ENCODE measurements around the gene NUDT21. TPM values are rescaled to one million over a fixed set of nuclear protein-coding genes. Genes with fewer than 3 reads are reported as not detected.
A peak's percentile ranks its signal among the peaks of the same experiment; 100 is the strongest.

The NUDT21 gene
- polyA plus RNA-seq (2013, experiment 1 of 2) = 108 TPM
- polyA plus RNA-seq (2013, experiment 2 of 2) = 111 TPM

- no peak within 1 kb of the TSS for H4K91ac ChIP-seq (ENCODE audit: low read depth, low read length, poor library complexity)
- H2AK5ac ChIP-seq (ENCODE audit: low read depth, low read length) = peak within 1 kb of the TSS; percentile 68
- H3K4me2 ChIP-seq (ENCODE audit: insufficient read depth, low read length, poor library complexity, severe bottlenecking) = peak within 1 kb of the TSS; percentile 80
- H3K4me3 ChIP-seq (ENCODE audit: low read length in 2 of 2) = peak within 1 kb of the TSS; percentile 75 to 98
- peak within 1 kb of the TSS; percentile 72 for H2BK120ac ChIP-seq (ENCODE audit: low read depth, low read length)
- peaks cover 11 to 12% of the 10 kb centered on the region in 2 donors for H3K4me1 ChIP-seq (ENCODE audit: control insufficient read depth in 2 of 2, insufficient read depth in 1 of 2, low read depth in 1 of 2, low read length in 2 of 2)
- no peak within 1 kb of the TSS for H4K8ac ChIP-seq (ENCODE audit: low read depth, low read length)
- WGBS, 2 donors (ENCODE audit: extremely low coverage in 2 of 2, insufficient read length in 2 of 2, insufficient replicate concordance in 1 of 2) = no CpG with 5 or more reads among the region's 56 CpGs
- peak; percentile 94 for DNase-seq (ENCODE audit: low spot score)
- no peak within 1 kb of the TSS for H3K4ac ChIP-seq (ENCODE audit: low read length)
- no peaks in the 10 kb centered on the region for H3K27me3 ChIP-seq (ENCODE audit: control insufficient read depth in 3 of 3, insufficient read depth in 3 of 3, low read depth in 1 of 3, low read length in 3 of 3)
- H3K18ac ChIP-seq (ENCODE audit: low read length) = peak within 1 kb of the TSS; percentile 98
- H2BK5ac ChIP-seq (ENCODE audit: low read length) = peak within 1 kb of the TSS; percentile 87
- peak within 1 kb of the TSS; percentile 95 for H3K9ac ChIP-seq (ENCODE audit: low read depth, low read length, poor library complexity)
- no peak within 1 kb of the TSS for H3K14ac ChIP-seq (ENCODE audit: low read length)
- peak within 1 kb of the TSS; percentile 97 for H3K23ac ChIP-seq (ENCODE audit: low read depth, low read length, poor library complexity)
- H3K27ac ChIP-seq (replicated peaks; ENCODE audit: low read length) = peak within 1 kb of the TSS; percentile 64
- H3K79me1 ChIP-seq (ENCODE audit: low read depth, low read length) = peaks cover 7% of the 10 kb centered on the region
- peak within 1 kb of the TSS; percentile 90 for H2AFZ ChIP-seq (ENCODE audit: low read length)
- H3K9me3 ChIP-seq (replicated peaks in 1 of 2; ENCODE audit: control insufficient read depth in 2 of 2, insufficient read depth in 1 of 2, low read depth in 1 of 2, low read length in 2 of 2) = no peaks in the 10 kb centered on the region
- H2BK15ac ChIP-seq (ENCODE audit: low read length) = peak within 1 kb of the TSS; percentile 78
- no peak within 1 kb of the TSS for H2BK12ac ChIP-seq (ENCODE audit: low read length)
- H3K36me3 ChIP-seq (replicated peaks in 1 of 2; ENCODE audit: control insufficient read depth in 2 of 2, insufficient read depth in 2 of 2, low read length in 2 of 2) = peaks cover 16 to 60% of the 10 kb centered on the region in 2 donors
These were observed at the start of gene NUDT21, which contains the start of gene OGFOD1 for GRCh38 chr16:56450986-56451752. Gene NUDT21, minus strand, starts transcription at chr16:56451332. Its CDS starts 130 bp downstream, at chr16:56451202. Gene OGFOD1, plus strand, starts transcription at chr16:56451554. Its CDS starts 59 bp downstream, at chr16:56451613.

- H2BK120ac ChIP-seq (ENCODE audit: low read depth, low read length) = no peak overlapping the region
- no CpG with 5 or more reads among the region's 1 CpG for WGBS, 2 donors (ENCODE audit: extremely low coverage in 2 of 2, insufficient read length in 2 of 2, insufficient replicate concordance in 1 of 2)
- no peak overlapping the region for H3K4me2 ChIP-seq (ENCODE audit: insufficient read depth, low read length, poor library complexity, severe bottlenecking)
- no peak overlapping the region for H3K14ac ChIP-seq (ENCODE audit: low read length)
- no peak overlapping the region for H3K4ac ChIP-seq (ENCODE audit: low read length)
- no peak overlapping the region for H2AK5ac ChIP-seq (ENCODE audit: low read depth, low read length)
- no peak overlapping the region for H3K4me3 ChIP-seq (ENCODE audit: low read length in 2 of 2)
- H4K8ac ChIP-seq (ENCODE audit: low read depth, low read length) = no peak overlapping the region
- H3K9me3 ChIP-seq (replicated peaks in 1 of 2; ENCODE audit: control insufficient read depth in 2 of 2, insufficient read depth in 1 of 2, low read depth in 1 of 2, low read length in 2 of 2) = no peaks in the 10 kb centered on the region
- no peak overlapping the region for H2BK5ac ChIP-seq (ENCODE audit: low read length)
- DNase-seq (ENCODE audit: low spot score) = no peak
- peaks cover 5 to 49% of the 10 kb centered on the region in 2 donors for H3K36me3 ChIP-seq (replicated peaks in 1 of 2; ENCODE audit: control insufficient read depth in 2 of 2, insufficient read depth in 2 of 2, low read length in 2 of 2)
- H3K23ac ChIP-seq (ENCODE audit: low read depth, low read length, poor library complexity) = no peak overlapping the region
- no peak overlapping the region for H2BK15ac ChIP-seq (ENCODE audit: low read length)
- no peak overlapping the region for H2AFZ ChIP-seq (ENCODE audit: low read length)
- H2BK12ac ChIP-seq (ENCODE audit: low read length) = no peak overlapping the region
- H4K91ac ChIP-seq (ENCODE audit: low read depth, low read length, poor library complexity) = no peak overlapping the region
- H3K27me3 ChIP-seq (ENCODE audit: control insufficient read depth in 3 of 3, insufficient read depth in 3 of 3, low read depth in 1 of 3, low read length in 3 of 3) = no peaks in the 10 kb centered on the region
- no peaks in the 10 kb centered on the region for H3K79me1 ChIP-seq (ENCODE audit: low read depth, low read length)
- H3K27ac ChIP-seq (replicated peaks; ENCODE audit: low read length) = no peak overlapping the region
- H3K18ac ChIP-seq (ENCODE audit: low read length) = no peak overlapping the region
- no peaks in the 10 kb centered on the region for H3K4me1 ChIP-seq (ENCODE audit: control insufficient read depth in 2 of 2, insufficient read depth in 1 of 2, low read depth in 1 of 2, low read length in 2 of 2)
- H3K9ac ChIP-seq (ENCODE audit: low read depth, low read length, poor library complexity) = no peak overlapping the region
These were observed 42.7 kb upstream of the NUDT21 start for GRCh38 chr16:56493815-56494214.

- Histone ChIP-seq H3K9ac (ENCODE audit: low read depth, low read length, poor library complexity) (no peak overlapping the region), H4K91ac (ENCODE audit: low read depth, low read length, poor library complexity) (no peak overlapping the region), H2BK12ac (ENCODE audit: low read length) (no peak overlapping the region), H3K36me3 (replicated peaks in 1 of 2; ENCODE audit: control insufficient read depth in 2 of 2, insufficient read depth in 2 of 2, low read length in 2 of 2) (peaks cover 5 to 42% of the 10 kb centered on the region in 2 donors), H2BK120ac (ENCODE audit: low read depth, low read length) (no peak overlapping the region), H2AFZ (ENCODE audit: low read length) (no peak overlapping the region), H4K8ac (ENCODE audit: low read depth, low read length) (no peak overlapping the region), H3K27me3 (ENCODE audit: control insufficient read depth in 3 of 3, insufficient read depth in 3 of 3, low read depth in 1 of 3, low read length in 3 of 3) (no peaks in the 10 kb centered on the region), H3K14ac (ENCODE audit: low read length) (no peak overlapping the region), H3K4ac (ENCODE audit: low read length) (no peak overlapping the region), H3K27ac (replicated peaks; ENCODE audit: low read length) (no peak overlapping the region), H3K23ac (ENCODE audit: low read depth, low read length, poor library complexity) (no peak overlapping the region), H3K4me2 (ENCODE audit: insufficient read depth, low read length, poor library complexity, severe bottlenecking) (no peak overlapping the region), H2BK15ac (ENCODE audit: low read length) (no peak overlapping the region), H3K18ac (ENCODE audit: low read length) (no peak overlapping the region), H3K79me1 (ENCODE audit: low read depth, low read length) (no peaks in the 10 kb centered on the region), H3K4me1 (ENCODE audit: control insufficient read depth in 2 of 2, insufficient read depth in 1 of 2, low read depth in 1 of 2, low read length in 2 of 2) (no peaks in the 10 kb centered on the region), H3K4me3 (ENCODE audit: low read length in 2 of 2) (no peak overlapping the region), H2BK5ac (ENCODE audit: low read length) (no peak overlapping the region), H2AK5ac (ENCODE audit: low read depth, low read length) (no peak overlapping the region), H3K9me3 (replicated peaks in 1 of 2; ENCODE audit: control insufficient read depth in 2 of 2, insufficient read depth in 1 of 2, low read depth in 1 of 2, low read length in 2 of 2) (no peaks in the 10 kb centered on the region)
- no CpG with 5 or more reads among the region's 2 CpGs for WGBS, 2 donors (ENCODE audit: extremely low coverage in 2 of 2, insufficient read length in 2 of 2, insufficient replicate concordance in 1 of 2)
- DNase-seq (ENCODE audit: low spot score) = no peak
These were observed 42.0 kb upstream of the NUDT21 start for GRCh38 chr16:56493126-56493525.

GRCh38 chr16:56491657-56492261, 40.6 kb upstream of the NUDT21 start:
- no peaks in the 10 kb centered on the region for H3K27me3 ChIP-seq (ENCODE audit: control insufficient read depth in 3 of 3, insufficient read depth in 3 of 3, low read depth in 1 of 3, low read length in 3 of 3)
- no peak overlapping the region for H4K91ac ChIP-seq (ENCODE audit: low read depth, low read length, poor library complexity)
- no peak overlapping the region for H3K18ac ChIP-seq (ENCODE audit: low read length)
- no peak overlapping the region for H3K14ac ChIP-seq (ENCODE audit: low read length)
- H3K9ac ChIP-seq (ENCODE audit: low read depth, low read length, poor library complexity) = no peak overlapping the region
- H3K27ac ChIP-seq (replicated peaks; ENCODE audit: low read length) = no peak overlapping the region
- no peak overlapping the region for H3K4me2 ChIP-seq (ENCODE audit: insufficient read depth, low read length, poor library complexity, severe bottlenecking)
- H2AK5ac ChIP-seq (ENCODE audit: low read depth, low read length) = no peak overlapping the region
- H3K36me3 ChIP-seq (replicated peaks in 1 of 2; ENCODE audit: control insufficient read depth in 2 of 2, insufficient read depth in 2 of 2, low read length in 2 of 2) = peaks cover 2 to 28% of the 10 kb centered on the region in 2 donors
- H3K4ac ChIP-seq (ENCODE audit: low read length) = no peak overlapping the region
- no peak overlapping the region for H2BK5ac ChIP-seq (ENCODE audit: low read length)
- H2BK12ac ChIP-seq (ENCODE audit: low read length) = no peak overlapping the region
- H3K23ac ChIP-seq (ENCODE audit: low read depth, low read length, poor library complexity) = no peak overlapping the region
- H3K4me3 ChIP-seq (ENCODE audit: low read length in 2 of 2) = no peak overlapping the region
- no CpG with 5 or more reads among the region's 4 CpGs for WGBS, 2 donors (ENCODE audit: extremely low coverage in 2 of 2, insufficient read length in 2 of 2, insufficient replicate concordance in 1 of 2)
- no peaks in the 10 kb centered on the region for H3K4me1 ChIP-seq (ENCODE audit: control insufficient read depth in 2 of 2, insufficient read depth in 1 of 2, low read depth in 1 of 2, low read length in 2 of 2)
- DNase-seq (ENCODE audit: low spot score) = no peak
- no peaks in the 10 kb centered on the region for H3K9me3 ChIP-seq (replicated peaks in 1 of 2; ENCODE audit: control insufficient read depth in 2 of 2, insufficient read depth in 1 of 2, low read depth in 1 of 2, low read length in 2 of 2)
- no peak overlapping the region for H4K8ac ChIP-seq (ENCODE audit: low read depth, low read length)
- H2AFZ ChIP-seq (ENCODE audit: low read length) = no peak overlapping the region
- H2BK15ac ChIP-seq (ENCODE audit: low read length) = no peak overlapping the region
- no peaks in the 10 kb centered on the region for H3K79me1 ChIP-seq (ENCODE audit: low read depth, low read length)
- H2BK120ac ChIP-seq (ENCODE audit: low read depth, low read length) = no peak overlapping the region

All from neuronal stem cell (in vitro differentiated cells).